Muscle of back (tissue), 11 donors: ENCODE results near the gene PHF19. TPM values are rescaled to one million over a fixed set of nuclear protein-coding genes. Genes with fewer than 3 reads are reported as not detected.

Source experiments
- DNase-seq, 3 donors: peaks; one replicate each; pipeline versions ENCODE4 v3.0.0 to v3.0.0-alpha.2; 2013
- polyA plus RNA-seq, 10 donors: library from polyadenylated mRNA; unstranded; fragments of 120-200 nt; gene quantifications; one replicate each; pipeline ENCODE4 v1.2.1, GENCODE V29; 2013; ENCODE audit not compliant: insufficient read length in 10 of 10

The PHF19 gene
- polyA plus RNA-seq, 10 donors, result 29.9 to 40.5 (median 35.0) TPM

DNA sequence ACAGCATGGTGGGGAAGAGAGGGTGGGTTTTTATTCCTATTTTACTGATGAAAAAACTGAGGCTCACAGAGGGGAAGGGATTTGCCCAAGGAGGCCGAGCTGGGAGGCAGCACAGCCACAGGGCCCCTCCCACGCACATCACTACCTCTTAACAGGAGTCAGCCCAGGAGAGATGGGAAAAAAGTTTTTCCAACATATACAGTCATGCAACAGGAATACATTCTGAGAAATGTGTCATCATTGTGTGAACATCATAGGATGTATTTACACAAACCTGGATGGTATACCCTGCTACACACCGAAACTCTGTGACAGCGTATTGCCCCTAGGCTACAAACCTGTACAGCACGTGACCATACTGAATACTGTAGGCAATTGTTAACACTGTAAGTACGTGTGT, 38.0 kb upstream of the PHF19 start:
- no peak for DNase-seq

DNA sequence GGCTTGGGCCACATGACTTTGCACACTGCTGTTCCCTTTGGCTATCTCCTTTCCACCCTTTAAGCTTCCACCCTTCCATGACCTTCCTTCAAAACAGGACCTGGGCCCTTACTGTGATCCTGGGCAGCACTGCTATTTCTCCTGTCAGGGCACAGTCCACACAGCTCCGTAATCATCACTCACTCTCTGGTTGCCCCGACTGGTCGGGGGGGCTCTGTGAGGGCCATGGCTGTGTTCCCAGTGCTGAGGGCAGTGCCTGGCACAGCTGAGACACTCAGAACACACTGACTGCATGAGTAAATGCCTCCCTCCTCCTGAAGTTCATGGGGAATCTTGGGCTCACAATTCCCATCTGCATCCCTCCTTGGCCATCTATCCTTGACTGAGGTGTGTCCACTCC, 37.4 kb upstream of the PHF19 start:
- DNase-seq, result no peak

DNA sequence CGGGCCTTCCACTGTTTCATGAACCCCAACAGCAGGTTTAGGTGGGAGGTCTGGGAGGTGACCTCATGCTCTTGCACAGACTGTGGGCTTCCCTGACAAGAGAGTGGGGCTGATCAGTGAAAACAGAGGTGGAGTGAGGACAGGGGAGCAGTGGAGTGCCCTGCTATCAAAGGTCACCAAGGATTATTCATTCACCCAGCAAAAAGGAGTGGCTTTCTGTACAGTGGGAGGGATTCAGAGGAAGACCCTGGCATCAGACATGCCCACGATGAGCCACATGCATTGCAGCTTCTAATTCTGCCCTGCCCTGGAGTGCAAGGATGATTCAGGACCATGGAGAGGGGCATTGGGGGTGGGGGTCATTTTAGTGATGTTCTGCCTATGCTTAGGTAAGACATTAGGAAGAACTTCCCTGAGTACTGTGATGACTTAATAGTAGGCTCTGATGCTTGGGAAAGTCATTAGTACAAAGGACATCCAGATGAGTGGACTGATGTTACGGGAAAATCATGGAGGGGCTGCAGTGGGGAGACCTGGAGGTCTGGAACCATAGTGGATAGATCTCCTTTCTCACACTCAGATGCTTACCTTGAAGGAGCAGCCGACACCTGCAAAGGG, 36.8 kb upstream of the PHF19 start:
- DNase-seq, result peak in 1 of 3 donors; percentile 25

DNA sequence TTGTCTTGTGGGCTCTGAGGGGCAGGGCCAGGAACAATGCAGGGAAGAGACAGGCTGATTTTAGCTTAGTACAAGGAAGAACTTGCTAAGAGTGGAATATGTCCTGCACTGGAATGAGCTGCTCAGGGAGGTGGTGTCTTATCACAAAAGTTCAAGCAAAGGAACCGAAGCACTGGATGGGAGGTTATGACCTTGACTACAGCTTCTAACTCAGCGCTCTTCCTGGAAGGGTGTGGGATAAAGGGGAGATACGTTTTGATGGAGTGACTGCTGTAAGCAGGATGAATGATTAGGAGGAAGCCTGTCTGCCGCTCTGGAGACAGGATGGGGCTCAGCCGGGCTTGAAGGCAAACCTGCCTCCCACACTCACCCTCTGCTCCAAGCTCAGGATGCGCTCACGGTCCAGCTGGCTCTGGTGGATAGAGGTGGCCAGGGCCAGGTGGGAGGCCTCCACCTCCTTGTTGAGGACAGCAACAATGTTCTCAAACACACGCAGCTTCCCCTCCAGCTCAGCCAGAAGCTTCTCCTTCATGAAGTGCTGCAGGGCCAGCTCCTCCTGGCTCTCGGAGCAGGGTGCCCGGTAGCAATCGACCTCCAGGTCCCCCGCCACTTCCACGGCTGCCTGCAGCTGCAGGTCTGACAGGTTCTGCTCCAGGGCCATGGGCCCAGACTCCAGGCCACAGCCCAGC, 36.1 kb upstream of the PHF19 start:
- no peak for DNase-seq

DNA sequence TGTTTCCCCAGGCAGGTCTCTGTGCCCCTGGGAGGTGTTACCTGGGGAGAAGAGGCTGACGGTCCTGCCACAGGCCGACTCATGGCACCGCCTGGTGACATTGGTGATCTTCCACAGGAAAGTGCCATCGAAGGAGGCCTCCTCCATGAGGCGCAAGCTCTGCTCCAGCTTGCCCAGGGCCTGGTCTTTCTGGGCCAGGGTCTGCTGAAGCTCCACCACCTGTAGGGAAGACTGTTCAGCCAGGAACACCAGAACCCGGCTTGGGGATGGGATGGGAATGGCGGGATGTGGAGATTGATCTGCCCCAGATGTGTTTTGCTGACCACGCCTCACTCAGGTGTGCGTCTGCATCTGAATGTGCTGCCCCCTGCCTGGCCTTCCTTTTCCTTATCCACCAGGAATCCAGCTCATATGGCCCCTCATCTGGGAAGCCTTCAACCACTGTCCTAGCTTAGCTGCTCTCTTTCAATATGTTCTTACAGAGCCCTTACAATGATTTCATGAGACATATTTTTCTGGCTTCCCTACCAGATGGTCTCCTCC, 34.4 kb upstream of the PHF19 start:
- DNase-seq, result no peak

DNA sequence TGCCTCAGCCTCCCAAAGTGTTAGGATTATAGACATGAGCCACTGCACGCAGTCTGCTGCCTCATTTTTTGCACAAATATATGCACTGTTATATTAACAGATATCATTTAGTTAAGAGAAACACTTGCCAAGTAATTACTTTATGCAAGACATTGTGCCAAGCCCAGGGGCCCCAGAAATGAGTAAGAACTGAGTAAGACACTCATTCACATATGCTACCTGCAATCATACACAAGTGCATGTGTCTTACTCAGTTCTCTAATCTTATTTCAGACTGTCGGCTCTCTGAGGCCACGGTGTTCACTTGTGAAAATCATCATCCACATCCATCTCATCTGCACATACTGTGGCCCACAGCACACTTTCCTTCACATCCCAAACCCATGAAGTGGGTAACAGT, 33.7 kb upstream of the PHF19 start:
- no peak for DNase-seq

DNA sequence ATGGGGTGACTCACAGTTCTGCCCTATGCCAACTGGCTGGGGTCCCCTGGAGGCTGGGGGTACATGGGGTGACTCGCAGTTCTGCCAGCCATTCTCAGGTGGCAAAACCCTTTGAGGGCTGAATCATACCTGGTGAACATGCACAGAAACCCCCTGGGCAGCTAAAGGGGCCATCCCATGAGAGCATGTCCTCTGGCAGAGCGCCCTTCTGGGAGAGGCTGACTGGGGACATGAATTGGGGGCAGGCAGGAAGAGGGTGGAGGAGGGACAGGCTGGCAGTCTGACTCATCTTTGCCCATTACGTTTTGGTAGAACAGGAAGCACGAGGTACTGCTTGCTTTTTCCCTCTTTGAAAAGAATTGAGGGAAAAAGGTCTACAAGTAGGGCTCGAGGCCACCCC, 32.9 kb upstream of the PHF19 start:
- DNase-seq, result no peak

DNA sequence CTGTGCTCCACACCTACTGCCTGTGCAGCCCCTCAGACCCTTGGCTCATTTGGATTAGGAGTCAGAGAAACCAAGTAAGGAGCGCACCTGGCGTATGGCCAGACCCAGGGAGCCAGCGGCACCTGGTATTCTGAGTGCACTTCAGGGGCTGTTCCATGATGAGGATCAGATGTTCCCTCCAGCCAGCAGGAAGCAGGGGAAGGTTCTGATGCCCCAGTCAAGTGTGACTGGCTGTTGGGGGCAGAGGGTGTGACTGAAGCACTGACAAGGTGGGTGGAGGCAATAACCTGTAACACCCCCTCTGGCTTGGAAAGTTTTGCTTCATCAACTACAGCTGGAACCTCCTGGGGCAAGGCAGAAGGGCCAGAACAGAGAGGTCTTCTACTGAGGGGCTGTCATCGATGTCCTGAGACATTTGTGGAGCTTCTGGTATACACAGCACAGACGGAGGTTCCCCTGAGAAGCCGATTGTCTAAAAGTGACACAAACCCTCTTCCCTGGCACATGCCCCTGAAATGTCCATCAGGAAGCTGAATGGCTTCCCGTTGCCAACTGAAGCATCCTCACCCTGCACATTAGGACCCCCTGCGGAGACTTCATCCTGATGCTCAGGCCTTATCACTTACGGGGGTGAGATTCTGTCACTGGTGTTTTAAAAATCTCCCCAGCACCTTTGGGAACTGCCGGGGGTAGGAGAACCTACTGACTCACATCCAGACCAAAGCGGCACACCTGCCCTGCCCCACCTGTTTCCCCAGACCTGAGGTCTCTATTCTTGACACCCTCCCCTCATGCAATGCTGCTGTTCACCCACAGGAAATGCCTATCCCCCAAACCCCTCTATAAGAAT, 28.6 kb upstream of the PHF19 start:
- no peak for DNase-seq

DNA sequence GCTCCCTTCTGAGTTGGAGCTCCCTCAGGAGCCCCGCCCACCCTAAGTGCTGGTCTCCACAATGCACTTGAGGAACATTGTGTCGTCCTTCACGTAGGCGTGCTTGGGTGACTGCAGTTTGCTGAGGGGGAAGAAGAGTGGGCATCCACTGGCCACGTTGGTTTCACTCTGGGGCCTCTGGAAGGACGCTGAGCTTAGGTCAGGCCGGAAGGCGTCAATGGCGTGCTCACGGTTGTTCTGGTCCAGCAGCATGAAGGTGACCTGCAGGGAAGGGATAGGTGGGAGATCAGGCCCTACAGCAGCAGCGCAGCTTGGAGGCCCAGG, 28.0 kb upstream of the PHF19 start:
- DNase-seq, result no peak

DNA sequence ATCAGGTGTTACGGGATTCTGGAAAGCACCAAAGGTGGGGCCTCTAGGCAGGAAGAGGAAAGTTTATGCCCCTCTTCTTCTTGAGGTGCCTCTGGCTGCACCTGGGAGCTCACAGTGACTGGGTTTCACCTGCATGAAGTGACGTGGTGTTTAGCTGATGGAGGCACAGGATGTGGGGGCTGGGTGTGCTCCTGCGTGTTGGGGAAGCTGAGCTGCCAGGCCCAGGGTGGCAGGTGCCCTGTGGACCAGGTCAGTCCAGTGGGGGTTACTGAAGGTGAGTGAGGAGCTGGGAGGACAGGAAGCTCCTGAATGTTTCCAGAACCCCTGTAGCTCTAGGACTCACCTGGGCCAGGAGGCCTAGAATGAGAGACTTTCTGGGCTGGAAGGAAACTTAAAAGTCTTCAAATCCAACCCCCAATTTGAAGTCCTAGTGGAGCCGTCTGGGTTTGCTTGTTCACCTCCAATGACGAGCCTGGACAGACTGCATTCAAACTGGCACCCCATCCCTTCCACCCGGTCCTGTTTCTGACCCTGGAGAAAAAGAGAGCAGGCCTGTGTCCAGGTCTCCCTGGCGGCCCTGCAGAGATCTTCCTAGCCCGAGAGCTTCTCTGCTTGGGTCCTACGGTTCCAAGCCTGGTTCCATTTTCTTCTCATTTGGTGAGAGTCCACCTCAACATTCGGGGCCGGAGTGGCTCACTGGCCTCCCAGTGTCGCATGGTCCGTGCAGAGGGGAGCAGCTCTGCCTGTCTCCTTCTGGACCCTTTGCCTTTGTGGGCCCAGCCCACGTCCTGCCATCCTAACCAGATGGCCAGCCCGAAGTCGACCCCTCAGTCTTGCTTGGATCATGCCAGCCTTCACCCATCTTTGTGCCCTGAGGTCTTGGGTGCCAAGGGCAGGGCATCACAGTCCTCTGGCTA, 27.3 kb upstream of the PHF19 start:
- DNase-seq, result no peak

DNA sequence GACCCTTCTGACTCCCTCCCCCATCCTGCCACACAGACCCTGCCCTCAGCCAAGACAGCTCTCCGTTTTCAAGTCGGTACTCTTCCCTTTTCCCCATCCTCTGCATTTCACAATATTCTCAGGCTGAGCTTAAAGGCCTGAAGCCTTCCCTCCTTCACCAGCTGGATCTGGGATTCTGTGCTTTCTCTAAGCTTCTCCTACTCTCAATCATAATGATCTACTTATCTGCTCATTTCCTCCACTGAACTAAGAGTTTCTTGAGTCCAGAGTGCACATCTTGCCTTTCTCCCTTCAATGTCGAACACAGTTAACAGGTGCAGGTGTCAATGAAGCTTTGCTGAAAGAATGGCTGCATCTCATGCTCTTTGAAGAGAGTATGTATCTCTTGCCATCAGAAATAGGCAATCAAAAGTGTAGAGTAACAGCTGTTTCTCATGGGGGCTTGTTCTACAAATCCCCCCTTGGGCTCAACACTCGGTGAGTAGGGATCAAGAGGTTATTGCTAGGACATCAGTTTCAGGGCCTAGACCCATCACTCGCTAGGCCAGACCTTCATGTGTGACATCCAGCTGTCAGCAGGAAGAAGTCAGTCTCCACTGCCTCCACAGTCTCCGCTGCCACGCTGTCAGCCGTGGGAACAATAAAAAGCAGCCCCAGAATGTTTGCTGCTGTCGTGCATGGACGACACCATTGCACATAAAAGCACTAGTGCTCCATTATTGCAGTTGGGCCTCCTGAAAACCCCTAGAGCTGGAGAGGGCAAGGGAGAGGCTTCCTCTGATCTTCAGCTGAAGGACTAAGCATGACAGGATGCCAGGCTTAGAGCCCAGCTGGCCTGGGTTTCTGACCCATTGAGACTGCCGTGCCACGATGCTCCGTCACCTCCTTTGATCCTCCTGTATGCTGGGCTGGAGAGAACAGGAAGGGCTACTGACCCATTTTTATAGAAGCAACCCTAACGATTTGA, 25.9 kb upstream of the PHF19 start:
- no peak for DNase-seq

DNA sequence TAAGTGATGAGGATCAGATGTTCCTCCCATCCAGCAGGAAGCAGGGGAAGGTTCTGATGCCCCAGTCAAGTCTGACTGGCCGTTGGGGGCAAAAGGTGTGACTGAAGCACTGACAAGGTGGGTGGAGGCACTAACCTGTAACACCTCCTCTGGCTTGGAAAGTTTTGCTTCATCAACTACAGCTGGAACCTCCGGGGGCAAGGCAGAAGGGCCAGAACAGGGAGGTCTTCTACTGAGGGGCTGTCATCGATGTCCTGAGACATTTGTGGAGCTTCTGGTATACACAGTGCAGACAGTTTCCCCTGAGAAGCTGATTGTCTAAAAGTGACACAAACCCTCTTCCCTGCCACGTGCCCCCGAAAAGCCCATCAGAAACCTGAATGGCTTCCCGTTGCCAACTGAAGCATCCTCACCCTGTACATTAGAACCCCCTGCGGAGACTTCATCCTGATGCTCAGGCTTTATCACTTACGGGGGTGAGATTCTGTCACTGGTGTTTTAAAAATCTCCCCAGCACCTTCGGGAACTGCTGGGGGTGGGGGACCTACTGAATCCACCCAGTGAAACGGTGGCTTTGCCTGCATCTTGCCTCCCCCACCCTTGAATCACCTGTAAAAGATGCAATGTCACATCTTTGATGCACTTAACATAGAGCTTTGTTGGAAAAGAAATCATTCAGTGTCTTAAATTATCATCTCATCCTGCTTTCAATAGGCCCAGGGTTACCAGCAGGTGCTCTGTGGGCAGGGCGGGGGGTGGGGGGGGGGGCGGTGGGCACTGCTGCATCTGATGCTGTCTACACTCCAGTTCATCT, 25.0 kb upstream of the PHF19 start:
- DNase-seq, result no peak

DNA sequence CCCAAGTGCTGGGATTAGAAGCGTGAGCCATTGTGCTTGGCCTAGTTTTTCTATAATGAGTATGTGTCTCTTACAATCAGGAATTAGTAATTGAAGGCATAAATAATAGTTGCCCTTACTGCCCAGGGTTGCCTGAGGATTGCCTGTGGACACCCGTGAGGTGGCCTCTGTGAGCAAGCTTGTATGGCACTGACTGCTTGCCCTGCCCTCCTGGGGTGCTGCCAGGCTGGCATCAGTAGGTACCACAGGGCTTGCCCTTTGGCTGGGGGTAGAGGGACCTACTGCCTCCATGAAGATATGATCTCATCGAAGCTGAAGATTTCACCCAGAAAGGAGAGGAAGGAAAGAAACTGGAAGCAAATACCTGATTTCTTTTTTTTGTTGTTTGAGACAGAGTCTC, 23.8 kb upstream of the PHF19 start:
- DNase-seq, result no peak

DNA sequence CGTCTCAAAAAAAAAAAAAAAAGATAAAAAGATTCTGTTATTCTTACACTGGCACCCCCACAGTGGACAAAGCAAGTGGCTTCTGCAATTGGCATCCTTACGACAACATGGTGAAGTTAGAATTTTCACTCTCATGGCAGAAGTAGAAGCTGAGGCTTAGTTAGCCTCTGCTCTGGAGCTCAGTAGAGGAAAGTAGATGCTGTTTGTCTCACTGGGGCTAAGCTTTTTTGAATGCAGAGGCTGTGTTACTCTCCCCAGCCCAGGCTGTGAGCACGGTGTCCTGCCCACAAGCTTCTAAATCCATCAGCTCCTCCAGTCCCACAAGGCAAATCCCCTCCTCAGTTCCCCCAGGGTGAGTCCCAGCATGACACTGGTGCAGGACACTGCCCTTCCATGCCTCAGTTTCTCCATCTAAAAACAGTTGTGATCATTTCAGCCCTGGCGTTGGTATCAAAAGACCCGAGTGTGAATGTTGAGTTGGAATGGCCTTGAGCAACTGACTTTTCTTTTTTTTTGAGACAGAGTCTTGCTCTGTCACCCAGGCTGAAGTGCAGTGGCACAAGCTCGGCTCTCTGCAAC, 22.6 kb upstream of the PHF19 start:
- no peak for DNase-seq

DNA sequence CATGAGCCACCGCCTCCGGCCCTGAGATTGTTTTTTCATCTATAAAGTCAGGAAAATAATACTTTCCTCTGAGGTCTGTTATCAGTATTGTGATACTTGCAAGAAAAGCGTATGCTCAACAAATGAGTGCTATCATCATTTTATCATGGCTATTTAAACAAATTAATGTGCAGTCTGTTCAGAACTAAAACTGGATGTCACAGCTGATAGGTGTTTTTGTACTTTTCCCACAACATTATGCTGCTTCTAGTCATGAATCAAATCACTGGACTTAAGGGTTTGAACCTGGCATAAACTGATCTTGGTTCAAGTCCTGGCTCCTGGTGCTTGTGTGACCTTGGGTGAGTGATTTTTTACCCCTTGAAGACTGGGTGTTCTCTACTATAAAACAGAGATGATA, 21.4 kb upstream of the PHF19 start:
- no peak for DNase-seq

DNA sequence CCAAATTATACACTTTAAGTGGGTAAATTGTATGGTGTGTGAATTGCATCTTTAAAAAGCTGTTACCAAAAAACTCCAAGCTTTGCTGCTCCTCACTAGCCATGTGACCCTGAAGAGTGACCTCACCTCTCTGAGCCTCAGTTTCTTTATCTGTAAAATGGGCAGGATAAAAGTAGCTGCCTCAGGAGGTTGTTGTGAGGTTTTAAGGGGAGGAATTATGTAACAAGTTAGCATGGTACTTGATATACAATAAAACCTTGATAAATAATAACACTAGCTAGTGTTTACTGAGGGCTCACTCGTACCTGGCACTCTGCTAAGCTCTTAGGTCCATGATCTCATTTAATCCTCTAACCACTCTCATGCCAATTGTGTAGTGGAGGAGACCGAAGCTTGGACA, 19.0 kb upstream of the PHF19 start:
- DNase-seq, result no peak

DNA sequence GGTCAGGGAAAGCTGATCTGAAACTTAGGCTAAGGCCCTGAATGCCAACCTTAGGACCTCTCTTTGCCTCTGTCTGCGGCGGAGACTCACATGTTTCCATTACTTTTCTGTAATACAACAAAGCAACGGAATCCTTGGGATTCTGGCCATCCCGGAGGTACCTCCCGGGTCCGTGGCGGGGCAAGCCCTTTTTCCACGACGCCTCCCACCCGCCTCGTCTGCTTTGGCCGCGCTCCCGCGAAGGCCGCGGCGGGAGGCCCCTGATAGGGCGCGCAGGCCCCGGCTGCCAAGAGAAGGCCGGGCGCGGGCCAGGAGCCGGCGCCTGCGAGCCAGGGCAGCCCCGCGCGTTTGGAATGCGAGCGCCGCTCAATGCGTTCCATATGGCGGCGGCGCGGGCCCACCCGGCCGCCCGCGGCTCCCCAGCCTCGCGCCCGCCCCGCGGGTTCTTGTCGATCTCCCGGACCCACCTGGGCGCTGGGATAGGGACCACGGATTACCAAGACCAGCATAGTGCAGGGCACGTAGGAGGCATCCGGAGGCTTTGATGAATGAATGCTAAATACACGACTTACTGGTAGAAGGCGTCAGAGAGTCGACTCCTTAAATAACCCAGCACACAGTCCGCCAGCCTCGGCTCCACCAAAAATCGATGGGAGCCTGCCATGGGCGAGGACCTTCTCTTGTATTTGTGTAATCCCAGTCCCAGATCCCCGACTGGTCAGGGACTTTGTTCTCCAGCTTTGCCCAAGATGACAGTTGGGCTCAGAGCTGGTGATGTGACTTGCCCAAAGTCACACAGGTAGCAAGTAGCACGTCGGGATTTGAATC, 17.5 kb upstream of the PHF19 start:
- peak; percentile 47 to 90 (median 77) for DNase-seq

DNA sequence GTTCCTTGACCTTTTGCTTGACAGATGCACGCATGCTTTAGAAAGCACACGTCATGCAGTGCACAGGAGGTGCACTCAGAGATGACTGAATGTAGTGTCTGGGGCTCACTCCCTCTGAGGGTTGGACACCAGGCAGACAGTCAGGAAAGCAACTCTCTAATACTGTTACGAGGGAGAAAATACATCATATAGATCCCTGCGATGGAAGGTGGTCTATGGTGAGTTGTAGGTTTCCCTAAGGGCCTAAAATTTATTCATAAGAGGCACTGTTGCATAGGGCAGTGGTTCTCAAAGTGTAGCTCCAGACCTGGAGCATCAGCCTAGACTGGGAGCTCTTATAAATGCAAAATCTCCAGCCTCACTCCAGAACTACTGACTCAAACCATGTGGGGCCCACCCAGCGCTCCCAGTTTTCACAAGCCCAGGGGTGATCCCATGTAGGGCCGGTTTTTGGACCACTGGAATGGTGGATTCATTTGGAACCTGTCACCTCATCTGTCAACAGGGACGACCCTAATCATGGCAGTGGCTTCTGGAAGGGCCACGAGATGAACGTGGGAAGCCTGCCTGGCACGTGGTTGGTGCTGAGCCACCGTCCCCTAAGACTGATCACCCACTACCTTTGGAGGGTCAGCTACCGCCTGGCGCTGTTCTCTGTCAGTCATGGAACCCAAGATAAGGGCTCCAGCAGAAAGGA, 16.8 kb upstream of the PHF19 start:
- peak in 1 of 3 donors; percentile 64 for DNase-seq
